HepG2 (cell line): Measurements from ENCODE around the gene TMEM127. TPM values are rescaled to one million over a fixed set of nuclear protein-coding genes. Genes with fewer than 3 reads are reported as not detected.
A peak's percentile ranks its signal among the peaks of the same experiment; 100 is the strongest.

Experiments used
- FOXA1 ChIP-seq, 2 experiments: fragments of 450-650 bp in 1 of 2; sonication (generic) in 1 of 2; formaldehyde crosslinking in 1 of 2; IDR thresholded peaks; 2 replicates each; pipeline versions ENCODE4 v1.4.0 to v1.6.1; 2016 to 2020; ENCODE audit warnings: missing genetic modification reagents in 1 of 2
- HMGXB4 ChIP-seq, 2 experiments: sonication (generic) in 1 of 2; formaldehyde crosslinking in 1 of 2; IDR thresholded peaks; 2 replicates each; pipeline versions ENCODE4 v1.4.0 to v1.6.1; 2018 to 2020; ENCODE audit warnings: missing genetic modification reagents in 2 of 2, borderline replicate concordance in 1 of 2, low read depth in 1 of 2, mild to moderate bottlenecking in 1 of 2, missing biosample characterization in 1 of 2
- MIER2 ChIP-seq: IDR thresholded peaks from 2 replicates; pipeline ENCODE4 v1.6.1; 2016; ENCODE audit warnings: missing biosample characterization, missing genetic modification reagents
- NCOR1 ChIP-seq: fragments of 200-600 bp; sonication (generic); IDR thresholded peaks from 2 replicates; pipeline ENCODE4 v1.7.0; 2017; ENCODE audit warnings: antibody characterized with exemption, low read length, borderline replicate concordance
- NRL ChIP-seq: sonication (generic); formaldehyde crosslinking; IDR thresholded peaks from 2 replicates; pipeline ENCODE4 v1.5.0; 2020; ENCODE audit warnings: missing genetic modification reagents, mild to moderate bottlenecking, moderate library complexity, borderline replicate concordance
- SNAI1 ChIP-seq: sonication (generic); formaldehyde crosslinking; IDR thresholded peaks from 2 replicates; pipeline ENCODE4 v1.5.0; 2020; ENCODE audit warnings: mild to moderate bottlenecking, missing genetic modification reagents, borderline replicate concordance
- STAT5B ChIP-seq: sonication (generic); formaldehyde crosslinking; IDR thresholded peaks from 2 replicates; pipeline ENCODE4 v1.4.0; 2020; ENCODE audit warnings: missing genetic modification reagents
- TBX3 ChIP-seq: fragments of 450-650 bp; IDR thresholded peaks from 2 replicates; pipeline ENCODE4 v1.6.1; 2017; ENCODE audit warnings: antibody characterized with exemption, mild to moderate bottlenecking, inconsistent platforms, borderline replicate concordance
- TFDP2 ChIP-seq: sonication (generic); formaldehyde crosslinking; IDR thresholded peaks from 2 replicates; pipeline ENCODE4 v1.4.0; 2020; ENCODE audit warnings: missing genetic modification reagents
- ZBTB8A ChIP-seq: sonication (generic); formaldehyde crosslinking; IDR thresholded peaks from 2 replicates; pipeline ENCODE4 v1.4.0; 2020; ENCODE audit warnings: mild to moderate bottlenecking, low read depth, missing genetic modification reagents, borderline replicate concordance
- ZC3H4 ChIP-seq: sonication (generic); formaldehyde crosslinking; IDR thresholded peaks from 2 replicates; pipeline ENCODE4 v1.4.0; 2020; ENCODE audit warnings: missing genetic modification reagents, borderline replicate concordance
- ZNF124 ChIP-seq: sonication (generic); formaldehyde crosslinking; IDR thresholded peaks from 2 replicates; pipeline ENCODE4 v1.4.0; 2020; ENCODE audit warnings: missing genetic modification reagents
- ZNF17 ChIP-seq: sonication (generic); formaldehyde crosslinking; IDR thresholded peaks from 2 replicates; pipeline ENCODE4 v1.5.0; 2020; ENCODE audit warnings: mild to moderate bottlenecking, missing genetic modification reagents
- ZNF317 ChIP-seq: sonication (generic); formaldehyde crosslinking; IDR thresholded peaks from 2 replicates; pipeline ENCODE4 v1.5.0; 2020; ENCODE audit warnings: mild to moderate bottlenecking, missing genetic modification reagents
- ZNF33A ChIP-seq: sonication (generic); formaldehyde crosslinking; IDR thresholded peaks from 2 replicates; pipeline ENCODE4 v1.5.1; 2020; ENCODE audit warnings: missing genetic modification reagents, mild to moderate bottlenecking, moderate library complexity, borderline replicate concordance
- ZNF44 ChIP-seq: sonication (generic); formaldehyde crosslinking; IDR thresholded peaks from 2 replicates; pipeline ENCODE4 v1.5.1; 2020; ENCODE audit warnings: mild to moderate bottlenecking, missing genetic modification reagents
- ZNF7 ChIP-seq: IDR thresholded peaks from 2 replicates; pipeline ENCODE4 v1.6.1; 2016; ENCODE audit warnings: missing biosample characterization, missing genetic modification reagents
- ZNF710 ChIP-seq: sonication (generic); formaldehyde crosslinking; IDR thresholded peaks from 2 replicates; pipeline ENCODE4 v1.5.0; 2020; ENCODE audit warnings: mild to moderate bottlenecking, missing genetic modification reagents, borderline replicate concordance
- ZNF777 ChIP-seq: sonication (generic); formaldehyde crosslinking; IDR thresholded peaks from 2 replicates; pipeline ENCODE4 v1.4.0; 2020; ENCODE audit warnings: missing genetic modification reagents
- ZNF800 ChIP-seq: sonication (generic); formaldehyde crosslinking; IDR thresholded peaks from 2 replicates; pipeline ENCODE4 v1.4.0; 2020; ENCODE audit warnings: missing genetic modification reagents
- ZNF839 ChIP-seq: sonication (generic); formaldehyde crosslinking; IDR thresholded peaks from 2 replicates; pipeline ENCODE4 v1.4.0; 2020; ENCODE audit warnings: missing genetic modification reagents, mild to moderate bottlenecking, borderline replicate concordance
- polyA plus RNA-seq, 8 experiments: library from polyadenylated mRNA; depleted of rRNA in 3 of 8; stranded (reverse) in 7 of 8; unstranded in 1 of 8; fragments of >200 nt; fragmentation: Illumina TruSeq in 4 of 8; extraction: Trizol in 4 of 8; gene quantifications; 2 replicates each; pipeline versions ENCODE4 v1.2.1 to v1.2.3, GENCODE V29; 2011 to 2016; ENCODE audit warnings: low read depth in 4 of 8, missing spikeins in 1 of 8, mixed read lengths in 1 of 8; ENCODE audit not compliant: insufficient read depth in 1 of 8
- total RNA-seq, 5 experiments: library from RNA; depleted of rRNA; stranded (reverse); fragments of >200 nt; fragmentation: Illumina TruSeq; extraction: Trizol; gene quantifications; 2 replicates each; pipeline ENCODE4 v1.2.3, GENCODE V29; 2016; ENCODE audit warnings: low read depth in 1 of 5

The TMEM127 gene
- total and polyA plus RNA-seq, 2 of the 13 experiments (the other 11 are each of a cell fraction or from before 2014, with no cell fraction given), result 21.5 to 33.9 TPM

- peak; percentile 53 to 79; a peak in 3 of 4 replicates for TF ChIP-seq HMGXB4 (CRISPR knock-in tag; IDR thresholded peaks at IDR 0.05; ENCODE audit: borderline replicate concordance in 1 of 2, low read depth in 1 of 2)
- peak; percentile 42; the same call in 1 of the 2 replicates for TF ChIP-seq TBX3
- no peak for TF ChIP-seq SNAI1 (CRISPR knock-in tag)
- TF ChIP-seq ZNF710 (CRISPR knock-in tag), result peak; percentile 17; the same call in 1 of the 2 replicates
- TF ChIP-seq ZNF317, result peak; percentile 43
- TF ChIP-seq ZNF17, result no peak
- peak; percentile 92 for TF ChIP-seq NCOR1
- no peak for TF ChIP-seq NRL (CRISPR knock-in tag)
- 0 out of 2 replicates have a peak, but pooled peaks have one; percentile 42 for TF ChIP-seq ZNF839 (CRISPR knock-in tag)
- TF ChIP-seq ZBTB8A (CRISPR knock-in tag), result peak; percentile 66; the same call in 1 of the 2 replicates
- no peak for TF ChIP-seq ZNF44
- TF ChIP-seq ZNF777, result no peak; the same call in 1 of the 2 replicates
- peak; percentile 94 for TF ChIP-seq FOXA1 (IDR thresholded peaks at IDR 0.05)
- peak; percentile 100 for TF ChIP-seq FOXA1 (CRISPR knock-in tag; IDR thresholded peaks at IDR 0.05)
- TF ChIP-seq TFDP2 (CRISPR knock-in tag), result peak; percentile 44; the same call in 1 of the 2 replicates
- TF ChIP-seq ZNF800 (CRISPR knock-in tag), result peak; percentile 44; the same call in 1 of the 2 replicates
- TF ChIP-seq ZC3H4 (CRISPR knock-in tag), result no peak; the same call in 1 of the 2 replicates
- peak; percentile 67 for TF ChIP-seq MIER2 (CRISPR knock-in tag)
- 0 out of 2 replicates have a peak, but pooled peaks have one; percentile 16 for TF ChIP-seq STAT5B
- peak; percentile 77 for TF ChIP-seq ZNF124 (CRISPR knock-in tag)
- TF ChIP-seq ZNF7 (CRISPR knock-in tag), result no peak
- no peak; the same call in none of the 2 replicates for TF ChIP-seq ZNF33A (CRISPR knock-in tag)
Measured at GRCh38 chr2:96260387-96261260, 5.2 kb downstream of the TMEM127 start (continued).
